ENCODE measurements around the gene ART4. TPM values are rescaled to one million over a fixed set of nuclear protein-coding genes. Genes with fewer than 3 reads are reported as not detected.

Gene ART4
- total RNA-seq, 2 experiments from 2014 or later, result not detected

- H3K9me3 Mint-ChIP-seq, result no peaks in the 10 kb centered on the region
- peaks cover 12% of the 10 kb centered on the region for H3K4me1 Mint-ChIP-seq (ENCODE audit: low read depth)
- POLR2A ChIA-PET, result no interaction called here
- peaks cover 6% of the 10 kb centered on the region for H3K27me3 Mint-ChIP-seq
- no peak for TF ChIP-seq CTCF (IDR thresholded peaks at IDR 0.05)
- DNase-seq, result no peak
- H3K4me3 Mint-ChIP-seq, result no peak overlapping the region
- H3K27ac Mint-ChIP-seq, result no peak overlapping the region
- ATAC-seq, result no peak
- H3K36me3 Mint-ChIP-seq (ENCODE audit: low read depth), result no peaks in the 10 kb centered on the region
- CTCF ChIA-PET, result no interaction called here
- intact Hi-C loops (cut with micrococcal nuclease), result no loop called here
These were observed 1.0 kb downstream of the ART4 start for GRCh38 chr12:14842315-14842714.

GRCh38 chr12:14841761-14842160 is 1.6 kb downstream of the ART4 start:
- H3K27ac Mint-ChIP-seq, result no peak overlapping the region
- no peaks in the 10 kb centered on the region for H3K36me3 Mint-ChIP-seq (ENCODE audit: low read depth)
- no peaks in the 10 kb centered on the region for H3K9me3 Mint-ChIP-seq
- DNase-seq, result no peak
- H3K27me3 Mint-ChIP-seq, result peaks cover 6% of the 10 kb centered on the region
- TF ChIP-seq CTCF (IDR thresholded peaks at IDR 0.05), result no peak
- peaks cover 12% of the 10 kb centered on the region for H3K4me1 Mint-ChIP-seq (ENCODE audit: low read depth)
- intact Hi-C loops (cut with micrococcal nuclease), result no loop called here
- ATAC-seq, result no peak
- H3K4me3 Mint-ChIP-seq, result no peak overlapping the region
- POLR2A ChIA-PET, result no interaction called here
- CTCF ChIA-PET, result no interaction called here

- DNase-seq (no peak), ATAC-seq (no peak)
- intact Hi-C loops (cut with micrococcal nuclease), result no loop called here
- Mint-ChIP-seq H3K27ac (no peak overlapping the region), H3K36me3 (ENCODE audit: low read depth) (no peaks in the 10 kb centered on the region), H3K4me1 (ENCODE audit: low read depth) (peaks cover 6% of the 10 kb centered on the region), H3K9me3 (no peaks in the 10 kb centered on the region), H3K27me3 (peaks cover 9% of the 10 kb centered on the region), H3K4me3 (no peak overlapping the region)
- TF ChIP-seq CTCF (IDR thresholded peaks at IDR 0.05), result no peak
- CTCF ChIA-PET, result interaction anchor here (0.9 to 1.5 kb wide), 3 partner anchors 12 to 380 kb away, joined by 3 read pairs; partner anchors contain the start of gene RERG
- POLR2A ChIA-PET, result interaction anchor here (0.6 kb wide), 1 partner anchor 419 kb away, joined by 3 read pairs; no protein-coding TSS in a partner anchor
These were observed 2.7 kb downstream of the ART4 start for GRCh38 chr12:14840616-14841015.

GRCh38 chr12:14839262-14839661 is 4.1 kb downstream of the ART4 start:
- intact Hi-C loops (cut with micrococcal nuclease), result no loop called here
- DNase-seq (no peak), ATAC-seq (no peak)
- POLR2A ChIA-PET, result no interaction called here
- H3K27ac Mint-ChIP-seq, result no peak overlapping the region
- no peaks in the 10 kb centered on the region for H3K4me1 Mint-ChIP-seq (ENCODE audit: low read depth)
- H3K36me3 Mint-ChIP-seq (ENCODE audit: low read depth), result no peaks in the 10 kb centered on the region
- TF ChIP-seq CTCF (IDR thresholded peaks at IDR 0.05), result no peak
- CTCF ChIA-PET, result no interaction called here
- H3K27me3 Mint-ChIP-seq, result peaks cover 11% of the 10 kb centered on the region
- no peak overlapping the region for H3K4me3 Mint-ChIP-seq
- no peaks in the 10 kb centered on the region for H3K9me3 Mint-ChIP-seq

- H3K9me3 Mint-ChIP-seq, result no peaks in the 10 kb centered on the region
- ChIA-PET POLR2A (no interaction called here), CTCF (interaction anchor here (0.7 to 1.4 kb wide), 4 partner anchors 8 to 175 kb away, joined by 3 read pairs; no protein-coding TSS in a partner anchor)
- TF ChIP-seq CTCF (IDR thresholded peaks at IDR 0.05), result no peak
- no peak overlapping the region for H3K4me3 Mint-ChIP-seq
- no peak overlapping the region for H3K27ac Mint-ChIP-seq
- intact Hi-C loops (cut with micrococcal nuclease), result no loop called here
- no peak for ATAC-seq
- DNase-seq, result no peak
- H3K36me3 Mint-ChIP-seq (ENCODE audit: low read depth), result no peaks in the 10 kb centered on the region
- peaks cover 17% of the 10 kb centered on the region for H3K27me3 Mint-ChIP-seq
- no peaks in the 10 kb centered on the region for H3K4me1 Mint-ChIP-seq (ENCODE audit: low read depth)
These were observed 6.8 kb downstream of the ART4 start for GRCh38 chr12:14836336-14837210.

All from activated CD8-positive, alpha-beta T cell treated with anti-CD3 and anti-CD28 coated beads for 36 hours (primary cell).